KOPT-K1 (cell line): ENCODE results near the gene MAML2.
"Not testable (repeated sequence)": the region's sequence is repeated elsewhere in the genome, so short reads cannot be mapped to it uniquely, and the experiment has no call there.

Experiments
- H3K27ac ChIP-seq: fragments of 200-600 bp; sonication (generic); 2 replicates; pipeline ENCODE4 v1.5.1; 2016; ENCODE audit warnings: antibody characterized with exemption, mild to moderate bottlenecking, low read depth, low read length; ENCODE audit not compliant: poor library complexity, severe bottlenecking
- H3K36me3 ChIP-seq: fragments of 200-600 bp; sonication (generic); 2 replicates; pipeline ENCODE4 v1.5.1; 2017; ENCODE audit warnings: antibody characterized with exemption, mild to moderate bottlenecking, low read length, moderate library complexity; ENCODE audit not compliant: insufficient read depth
- H3K9me3 ChIP-seq: fragments of 200-600 bp; sonication (generic); 2 replicates; pipeline ENCODE4 v1.5.1; 2017; ENCODE audit warnings: antibody characterized with exemption, low read length, mild to moderate bottlenecking; ENCODE audit not compliant: insufficient read depth, poor library complexity, severe bottlenecking

The MAML2 gene

GRCh38 chr11:96295369-96295768 is 47.6 kb downstream of the MAML2 start:
- H3K36me3 ChIP-seq: no peaks in the 10 kb centered on the region
- H3K9me3 ChIP-seq: no peaks in the 10 kb centered on the region
- H3K27ac ChIP-seq: no peak overlapping the region

- Histone ChIP-seq H3K9me3 (no peaks in the 10 kb centered on the region), H3K36me3 (no peaks in the 10 kb centered on the region), H3K27ac (no peak overlapping the region)
Measured at GRCh38 chr11:96294289-96294688, 48.7 kb downstream of the MAML2 start.

- no peaks in the 10 kb centered on the region for H3K9me3 ChIP-seq
- no peak overlapping the region for H3K27ac ChIP-seq
- no peaks in the 10 kb centered on the region for H3K36me3 ChIP-seq
Measured at GRCh38 chr11:96293598-96294021, 49.4 kb downstream of the MAML2 start.

GRCh38 chr11:96293109-96293508 is 49.9 kb downstream of the MAML2 start:
- no peak overlapping the region for H3K27ac ChIP-seq
- H3K9me3 ChIP-seq: no peaks in the 10 kb centered on the region
- H3K36me3 ChIP-seq: no peaks in the 10 kb centered on the region

- Histone ChIP-seq H3K27ac (no peak overlapping the region), H3K36me3 (no peaks in the 10 kb centered on the region)
Measured at GRCh38 chr11:96292291-96293010, 50.5 kb downstream of the MAML2 start.

GRCh38 chr11:96290631-96291030 is 52.4 kb downstream of the MAML2 start:
- Histone ChIP-seq H3K9me3 (no peaks in the 10 kb centered on the region), H3K27ac (no peak overlapping the region), H3K36me3 (no peaks in the 10 kb centered on the region)

More at GRCh38 chr11:96292291-96293010, 50.5 kb downstream of the MAML2 start:
- H3K9me3 ChIP-seq: no peaks in the 10 kb centered on the region

- no peaks in the 10 kb centered on the region for H3K9me3 ChIP-seq
- no peaks in the 10 kb centered on the region for H3K36me3 ChIP-seq
- H3K27ac ChIP-seq: no peak overlapping the region
Measured at GRCh38 chr11:96290031-96290430, 53.0 kb downstream of the MAML2 start.

- no peaks in the 10 kb centered on the region for H3K36me3 ChIP-seq
- no peak overlapping the region for H3K27ac ChIP-seq
- no peaks in the 10 kb centered on the region for H3K9me3 ChIP-seq
Measured at GRCh38 chr11:96288915-96289314, 54.1 kb downstream of the MAML2 start.

- no peaks in the 10 kb centered on the region for H3K36me3 ChIP-seq
- H3K9me3 ChIP-seq: no peaks in the 10 kb centered on the region
- H3K27ac ChIP-seq: no peak overlapping the region
Measured at GRCh38 chr11:96287822-96288439, 55.1 kb downstream of the MAML2 start.

- H3K27ac ChIP-seq, H3K36me3 ChIP-seq, H3K9me3 ChIP-seq: not testable (repeated sequence)
Measured at GRCh38 chr11:96285985-96286384, 57.0 kb downstream of the MAML2 start.

- Histone ChIP-seq H3K27ac (no peak overlapping the region), H3K9me3 (no peaks in the 10 kb centered on the region), H3K36me3 (no peaks in the 10 kb centered on the region)
Measured at GRCh38 chr11:96284917-96285316, 58.1 kb downstream of the MAML2 start.

- no peaks in the 10 kb centered on the region for H3K36me3 ChIP-seq
- H3K27ac ChIP-seq: no peak overlapping the region
- H3K9me3 ChIP-seq: no peaks in the 10 kb centered on the region
Measured at GRCh38 chr11:96284401-96284800, 58.6 kb downstream of the MAML2 start.

- H3K36me3 ChIP-seq: no peaks in the 10 kb centered on the region
- no peaks in the 10 kb centered on the region for H3K9me3 ChIP-seq
- H3K27ac ChIP-seq: no peak overlapping the region
Measured at GRCh38 chr11:96282625-96283220, 60.3 kb downstream of the MAML2 start.

GRCh38 chr11:96280444-96280843 is 62.6 kb downstream of the MAML2 start:
- Histone ChIP-seq H3K27ac (no peak overlapping the region), H3K36me3 (no peaks in the 10 kb centered on the region), H3K9me3 (no peaks in the 10 kb centered on the region)

- no peaks in the 10 kb centered on the region for H3K36me3 ChIP-seq
- no peak overlapping the region for H3K27ac ChIP-seq
- no peaks in the 10 kb centered on the region for H3K9me3 ChIP-seq
Measured at GRCh38 chr11:96279896-96280290, 63.1 kb downstream of the MAML2 start.
